ENCODE data around the gene MIA3.
"Not testable (repeated sequence)": the region's sequence is repeated elsewhere in the genome, so short reads cannot be mapped to it uniquely, and the experiment has no call there.

Gene MIA3

GRCh38 chr1:222618001-222618879 is at the start of gene MIA3:
MIA3 (plus strand) TSS chr1:222618097; CDS start chr1:222618111, 14 bp downstream.
- DNase-seq = peak; percentile 38

- DNase-seq = no peak
Measured at GRCh38 chr1:222570837-222571236, 47.1 kb upstream of the MIA3 start.

- DNase-seq = no peak
Measured at GRCh38 chr1:222579316-222579715, 38.6 kb upstream of the MIA3 start.

- no peak for DNase-seq
Measured at GRCh38 chr1:222582099-222582774, 35.7 kb upstream of the MIA3 start.

GRCh38 chr1:222583079-222583478 is 34.8 kb upstream of the MIA3 start:
- DNase-seq = no peak

GRCh38 chr1:222586842-222587241 is 31.1 kb upstream of the MIA3 start:
- no peak for DNase-seq

GRCh38 chr1:222588135-222588534 is 29.8 kb upstream of the MIA3 start:
- DNase-seq = no peak

- peak; percentile 78 for DNase-seq
Measured at GRCh38 chr1:222589462-222590302, 28.2 kb upstream of the MIA3 start, which contains the start of gene TAF1A. TAF1A (minus strand) TSS chr1:222589933.

- no peak for DNase-seq
Measured at GRCh38 chr1:222592171-222592570, 25.7 kb upstream of the MIA3 start.

- DNase-seq = no peak
Measured at GRCh38 chr1:222594789-222595188, 23.1 kb upstream of the MIA3 start.

- no peak for DNase-seq
Measured at GRCh38 chr1:222596696-222597095, 21.2 kb upstream of the MIA3 start.

GRCh38 chr1:222600281-222600680 is 17.6 kb upstream of the MIA3 start:
- no peak for DNase-seq

GRCh38 chr1:222601257-222601656 is 16.6 kb upstream of the MIA3 start:
- DNase-seq = no peak

GRCh38 chr1:222606757-222607156 is 11.1 kb upstream of the MIA3 start:
- DNase-seq = no peak

GRCh38 chr1:222609111-222609510 is 8.8 kb upstream of the MIA3 start:
- DNase-seq = not testable (repeated sequence)

- no peak for DNase-seq
Measured at GRCh38 chr1:222610728-222611127, 7.2 kb upstream of the MIA3 start.

GRCh38 chr1:222613627-222614026 is 4.3 kb upstream of the MIA3 start:
- DNase-seq = no peak

GRCh38 chr1:222616525-222616924 is 1.4 kb upstream of the MIA3 start:
- DNase-seq = no peak

- DNase-seq = peak; percentile 89
Measured at GRCh38 chr1:222617367-222617951, 438 bp upstream of the MIA3 start.

- no peak for DNase-seq
Measured at GRCh38 chr1:222618880-222619596, 1.1 kb downstream of the MIA3 start.

- no peak for DNase-seq
Measured at GRCh38 chr1:222620566-222620965, 2.7 kb downstream of the MIA3 start.

GRCh38 chr1:222622765-222623164 is 4.9 kb downstream of the MIA3 start:
- DNase-seq = no peak

Measured in stimulated activated CD4-positive, alpha-beta T cell treated with anti-CD3 and anti-CD28 coated beads, Interleukin-12 subunit alpha, Interleukin-12 subunit beta, amount 100 ng/mL, for 4 hours (primary cell).